Sigmoid colon (tissue), 7 donors: ENCODE measurements around the gene PTBP2. TPM values are rescaled to one million over a fixed set of nuclear protein-coding genes. Genes with fewer than 3 reads are reported as not detected.
A peak's percentile ranks its signal among the peaks of the same experiment; 100 is the strongest.

Source experiments
- DNase-seq: peaks from one replicate; pipeline ENCODE4 v3.0.0-alpha.2; 2019
- H3K27ac ChIP-seq, 4 donors: fragments of 200-600 bp; sonication (generic); one replicate each; pipeline ENCODE4 v1.5.1; 2016 to 2019; ENCODE audit warnings: mild to moderate bottlenecking in 1 of 4
- H3K27me3 ChIP-seq, 3 donors: fragments of 200-600 bp; sonication (generic); one replicate each; pipeline ENCODE4 v1.5.1; 2019; ENCODE audit warnings: mild to moderate bottlenecking in 1 of 3
- H3K36me3 ChIP-seq, 4 donors: fragments of 200-600 bp; sonication (generic); one replicate each; pipeline ENCODE4 v1.5.1; 2016 to 2019
- H3K4me1 ChIP-seq, 4 donors: fragments of 200-600 bp; sonication (generic); one replicate each; pipeline ENCODE4 v1.5.1; 2017 to 2019
- H3K4me3 ChIP-seq, 4 donors: fragments of 200-600 bp; sonication (generic); one replicate each; pipeline ENCODE4 v1.5.1; 2017 to 2019; ENCODE audit warnings: mild to moderate bottlenecking in 2 of 4, moderate library complexity in 1 of 4
- H3K9me3 ChIP-seq, 4 donors: fragments of 200-600 bp in 3 of 4; sonication (generic) in 3 of 4; one replicate each; pipeline versions ENCODE4 v1.5.1 to v1.6.1; 2013 to 2019
- CTCF ChIP-seq, 4 experiments: fragments of 450-650 bp in 3 of 4; fragments of 200-600 bp in 1 of 4; IDR thresholded peaks; one replicate each; pipeline ENCODE4 v1.5.1; 2016 to 2019; ENCODE audit warnings: antibody characterized with exemption in 4 of 4, mild to moderate bottlenecking in 3 of 4, moderate library complexity in 2 of 4
- EP300 ChIP-seq, 4 donors: sonication (generic); formaldehyde crosslinking; IDR thresholded peaks; one replicate each; pipeline ENCODE4 v1.6.1; 2017; ENCODE audit warnings: antibody characterized with exemption in 4 of 4
- POLR2A ChIP-seq, 2 donors: fragments of 450-650 bp; IDR thresholded peaks; one replicate each; pipeline ENCODE4 v1.6.1; 2016; ENCODE audit warnings: antibody characterized with exemption in 2 of 2, mild to moderate bottlenecking in 2 of 2, moderate library complexity in 2 of 2
- POLR2AphosphoS5 ChIP-seq, 4 donors: sonication (generic); formaldehyde crosslinking; IDR thresholded peaks; one replicate each; pipeline ENCODE4 v1.6.1; 2017; ENCODE audit warnings: antibody characterized with exemption in 4 of 4
- WGBS, 2 donors: extraction: QIAGEN DNeasy Blood & Tissue Kit; methylation state at CpG; one replicate each; pipeline ENCODE4 v1.1.7; 2013; 5-methylcytosine and 5-hydroxymethylcytosine counted together
- intact Hi-C: fragments of 100-400 bp; cut with DNase I; formaldehyde crosslinking; loops from one replicate; pipeline ENCODE4 v1.15.1; 2023
- polyA plus RNA-seq, 3 donors: library from polyadenylated mRNA; stranded (reverse); fragments of 200-250 nt; gene quantifications; one replicate each; pipeline ENCODE4 v1.2.3, GENCODE V29; 2013
- total RNA-seq, 4 donors: library from RNA; depleted of rRNA; stranded (reverse); fragments of >200 nt; gene quantifications; one replicate each; pipeline ENCODE4 v1.1.0, GENCODE V29; 2016
- donor health status: healthy with polysubstance abuse.
- donor health status: Bipolar disorder and iron deficiency.
- donor health status: healthy.

PTBP2 gene
- total and polyA plus RNA-seq, 7 donors, result 3.0 to 201 (median 136) TPM

- intact Hi-C loops, result loop anchor here (10.0 kb wide), 1 partner anchor 530 kb away; no protein-coding TSS in a partner anchor
- no peaks in the 10 kb centered on the region for H3K27me3 ChIP-seq
- H3K4me3 ChIP-seq, result no peak overlapping the region
- H3K27ac ChIP-seq, result peak overlapping the region in 2 of 4 donors; percentile 13 to 52
- H3K9me3 ChIP-seq, result no peaks in the 10 kb centered on the region
- TF ChIP-seq CTCF (IDR thresholded peaks at IDR 0.05) (no peak), POLR2AphosphoS5 (IDR thresholded peaks at IDR 0.05) (no peak), POLR2A (IDR thresholded peaks at IDR 0.05) (no peak), EP300 (IDR thresholded peaks at IDR 0.05) (no peak)
- peaks cover 0 to 36% (median 29%) of the 10 kb centered on the region in 4 donors for H3K4me1 ChIP-seq
- no peaks in the 10 kb centered on the region for H3K36me3 ChIP-seq
- no peak for DNase-seq
Observed at GRCh38 chr1:96764469-96764868, 42.9 kb downstream of the PTBP2 start.

GRCh38 chr1:96771847-96772246 is 50.3 kb downstream of the PTBP2 start:
- no peak for TF ChIP-seq CTCF (IDR thresholded peaks at IDR 0.05)
- TF ChIP-seq POLR2AphosphoS5 (IDR thresholded peaks at IDR 0.05), result no peak
- no peak for TF ChIP-seq POLR2A (IDR thresholded peaks at IDR 0.05)
- TF ChIP-seq EP300 (IDR thresholded peaks at IDR 0.05), result no peak
- H3K27me3 ChIP-seq, result no peaks in the 10 kb centered on the region
- H3K36me3 ChIP-seq, result peaks cover 0 to 43% (median 0%) of the 10 kb centered on the region in 4 donors
- no peak overlapping the region for H3K27ac ChIP-seq
- H3K4me1 ChIP-seq, result peaks cover 0 to 28% (median 7%) of the 10 kb centered on the region in 4 donors
- intact Hi-C loops, result no loop called here
- no peak overlapping the region for H3K4me3 ChIP-seq
- WGBS, 2 donors, result 96 to 97% methylated on average over 2 of the region's 2 CpGs
- no peaks in the 10 kb centered on the region for H3K9me3 ChIP-seq
- no peak for DNase-seq

- 95 to 100% methylated on average over 1 of the region's 1 CpG for WGBS, 2 donors
- no peak for DNase-seq
- H3K4me1 ChIP-seq, result peaks cover 0 to 28% (median 3%) of the 10 kb centered on the region in 4 donors
- H3K36me3 ChIP-seq, result peaks cover 0 to 47% (median 0%) of the 10 kb centered on the region in 4 donors
- TF ChIP-seq POLR2AphosphoS5 (IDR thresholded peaks at IDR 0.05) (no peak), POLR2A (IDR thresholded peaks at IDR 0.05) (no peak), EP300 (IDR thresholded peaks at IDR 0.05) (no peak), CTCF (IDR thresholded peaks at IDR 0.05) (no peak)
- H3K27ac ChIP-seq, result no peak overlapping the region
- H3K27me3 ChIP-seq, result no peaks in the 10 kb centered on the region
- intact Hi-C loops, result no loop called here
- no peak overlapping the region for H3K4me3 ChIP-seq
- H3K9me3 ChIP-seq, result no peaks in the 10 kb centered on the region
Observed at GRCh38 chr1:96772349-96772748, 50.8 kb downstream of the PTBP2 start.

- WGBS, 2 donors, result 97% methylated on average over 4 of the region's 4 CpGs
- no peak for DNase-seq
- H3K36me3 ChIP-seq, result peaks cover 0 to 53% (median 0%) of the 10 kb centered on the region in 4 donors
- no peak overlapping the region for H3K4me3 ChIP-seq
- intact Hi-C loops, result no loop called here
- TF ChIP-seq CTCF (IDR thresholded peaks at IDR 0.05), result no peak
- no peaks in the 10 kb centered on the region for H3K27me3 ChIP-seq
- H3K4me1 ChIP-seq, result peaks cover 0 to 23% (median 1%) of the 10 kb centered on the region in 4 donors
- no peaks in the 10 kb centered on the region for H3K9me3 ChIP-seq
- no peak overlapping the region for H3K27ac ChIP-seq
Observed at GRCh38 chr1:96772972-96773371, 51.4 kb downstream of the PTBP2 start.

- Histone ChIP-seq H3K4me3 (no peak overlapping the region), H3K4me1 (peaks cover 0 to 16% (median 7%) of the 10 kb centered on the region in 4 donors), H3K36me3 (peaks cover 0 to 73% (median 14%) of the 10 kb centered on the region in 4 donors), H3K27ac (no peak overlapping the region), H3K9me3 (no peaks in the 10 kb centered on the region), H3K27me3 (no peaks in the 10 kb centered on the region)
- no peak for TF ChIP-seq POLR2A (IDR thresholded peaks at IDR 0.05)
- no peak for TF ChIP-seq CTCF (IDR thresholded peaks at IDR 0.05)
- no peak for TF ChIP-seq POLR2AphosphoS5 (IDR thresholded peaks at IDR 0.05)
- no peak for TF ChIP-seq EP300 (IDR thresholded peaks at IDR 0.05)
- DNase-seq, result no peak
- intact Hi-C loops, result no loop called here
Observed at GRCh38 chr1:96782206-96782605, 60.6 kb downstream of the PTBP2 start.
